Thymus (tissue), 11 donors: Measurements from ENCODE around the gene LSM4. TPM values are rescaled to one million over a fixed set of nuclear protein-coding genes. Genes with fewer than 3 reads are reported as not detected.
A peak's percentile ranks its signal among the peaks of the same experiment; 100 is the strongest.
"Not testable (repeated sequence)": the region's sequence is repeated elsewhere in the genome, so short reads cannot be mapped to it uniquely, and the experiment has no call there.

Experiments
- DNase-seq, 9 donors: peaks; one replicate each; pipeline ENCODE4 v3.0.0-alpha.2; 2013; ENCODE audit warnings: low spot score in 9 of 9, low read depth in 6 of 9, missing footprints in 1 of 9
- H3K27ac ChIP-seq, 2 donors: one replicate each; pipeline ENCODE4 v1.5.1; 2013; ENCODE audit warnings: control low read depth in 1 of 2, low read depth in 1 of 2, low read length in 1 of 2, mild to moderate bottlenecking in 1 of 2, moderate library complexity in 1 of 2
- H3K27me3 ChIP-seq, 2 donors: one replicate each; pipeline ENCODE4 v1.5.1; 2013; ENCODE audit warnings: low read length in 1 of 2; ENCODE audit not compliant: control insufficient read depth in 2 of 2, insufficient read depth in 1 of 2
- H3K36me3 ChIP-seq, 2 donors: one replicate each; pipeline ENCODE4 v1.5.1; 2013; ENCODE audit warnings: low read length in 1 of 2, mild to moderate bottlenecking in 1 of 2, moderate library complexity in 1 of 2; ENCODE audit not compliant: control insufficient read depth in 2 of 2, insufficient read depth in 2 of 2
- H3K4me1 ChIP-seq, 2 donors: one replicate each; pipeline ENCODE4 v1.5.1; 2013; ENCODE audit warnings: low read length in 2 of 2; ENCODE audit not compliant: control insufficient read depth in 2 of 2, insufficient read depth in 2 of 2
- H3K4me3 ChIP-seq, 2 donors: one replicate each; pipeline ENCODE4 v1.5.1; 2013; ENCODE audit warnings: low read length in 2 of 2, control low read depth in 1 of 2, mild to moderate bottlenecking in 1 of 2
- H3K9me3 ChIP-seq, 2 donors: one replicate each; pipeline ENCODE4 v1.5.1; 2013; ENCODE audit warnings: low read length in 1 of 2, mild to moderate bottlenecking in 1 of 2; ENCODE audit not compliant: control insufficient read depth in 2 of 2, insufficient read depth in 1 of 2
- WGBS: extraction: QIAGEN DNeasy Blood & Tissue Kit; methylation state at CpG from one replicate; pipeline ENCODE4 v1.1.7; 2013; 5-methylcytosine and 5-hydroxymethylcytosine counted together
- polyA plus RNA-seq: library from polyadenylated mRNA; stranded (reverse); fragments of 200-250 nt; gene quantifications from one replicate; pipeline ENCODE4 v1.2.3, GENCODE V29; 2013
- total RNA-seq: library from RNA; stranded (reverse); fragments of 120-200 nt; gene quantifications from one replicate; pipeline ENCODE4 v1.2.4, GENCODE V29; 2013
- donor health status: healthy.

LSM4 gene
- total and polyA plus RNA-seq, 2 donors, result 147 to 190 TPM

DNA sequence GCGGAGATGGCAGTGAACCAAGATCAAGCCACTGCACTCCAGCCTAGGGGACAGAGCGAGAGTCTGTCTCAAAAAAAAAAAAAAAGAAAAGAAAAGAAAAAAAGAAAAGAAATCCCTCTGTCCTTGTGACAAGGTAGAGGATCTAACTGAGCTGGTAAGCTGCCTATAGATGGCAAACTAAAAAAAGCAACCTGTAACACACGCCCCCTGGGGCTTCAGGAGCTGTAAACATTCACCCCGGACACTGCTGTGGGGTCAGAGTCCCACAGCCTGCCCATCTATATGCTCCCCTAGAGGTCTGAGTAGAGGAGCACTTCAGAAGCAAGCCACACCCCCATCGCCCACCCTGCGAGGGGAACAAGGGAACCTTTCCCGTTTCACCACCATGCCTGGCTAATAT lies 13.2 kb upstream of the LSM4 start:
- H3K4me1 ChIP-seq, result peaks cover 0 to 12% of the 10 kb centered on the region in 2 donors
- H3K27me3 ChIP-seq, result peaks cover 0 to 2% of the 10 kb centered on the region in 2 donors
- H3K4me3 ChIP-seq, result no peak overlapping the region
- no peak for DNase-seq
- no peaks in the 10 kb centered on the region for H3K36me3 ChIP-seq
- 87% methylated on average over 7 of the region's 7 CpGs for WGBS
- H3K27ac ChIP-seq, result no peak overlapping the region
- no peaks in the 10 kb centered on the region for H3K9me3 ChIP-seq

DNA sequence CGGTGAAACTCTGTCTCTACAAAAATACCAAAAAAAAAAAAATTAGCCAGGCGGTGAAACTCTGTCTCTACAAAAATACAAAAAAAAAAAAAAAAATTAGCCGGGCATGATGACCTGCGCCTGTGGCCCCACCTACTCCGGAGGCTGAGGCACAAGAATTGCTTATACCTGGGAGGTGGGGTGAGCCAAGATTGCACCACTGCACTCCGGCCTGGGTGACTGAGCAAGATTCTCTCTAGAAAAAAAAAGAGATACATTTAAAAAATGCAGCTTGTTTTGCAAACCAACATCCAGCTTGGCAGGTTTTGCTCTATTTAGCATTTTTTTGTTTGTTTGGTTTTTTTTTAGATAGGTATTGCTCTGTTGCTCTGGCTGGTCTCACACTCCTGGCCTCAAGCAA lies 10.8 kb upstream of the LSM4 start:
- Histone ChIP-seq H3K27ac (no peak overlapping the region), H3K9me3 (no peaks in the 10 kb centered on the region)
- 97% methylated on average over 6 of the region's 6 CpGs for WGBS

DNA sequence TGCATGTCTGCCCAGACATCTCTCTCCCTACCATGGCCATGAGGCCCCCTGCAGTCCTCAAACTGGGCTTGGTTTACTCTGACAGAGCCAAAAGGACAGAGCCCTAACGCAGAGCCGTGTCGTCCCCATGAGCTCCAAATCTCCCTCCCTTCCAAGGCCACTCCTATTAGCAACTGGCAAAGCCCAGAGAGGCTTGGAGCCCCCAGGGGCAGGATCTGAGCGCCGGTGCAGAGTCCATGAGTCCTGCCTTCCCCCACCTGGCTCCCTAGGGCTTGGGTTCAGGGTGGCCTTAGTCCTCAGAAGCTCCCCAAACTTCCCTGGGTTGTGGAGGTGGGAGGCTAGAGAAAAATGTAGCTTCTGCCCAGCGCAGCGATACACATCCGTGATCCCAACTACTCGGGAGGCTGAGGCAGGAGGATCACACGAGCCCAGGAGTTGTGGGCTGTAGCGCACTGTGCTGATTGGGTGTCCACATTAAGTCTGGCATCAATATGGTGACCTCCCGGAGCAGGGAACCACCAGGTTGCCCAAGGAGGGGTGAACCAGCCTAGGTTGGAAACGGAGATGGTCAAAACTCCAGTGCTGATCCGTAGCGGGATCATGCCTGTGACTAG lies 10.1 kb upstream of the LSM4 start:
- H3K27me3 ChIP-seq, result peaks cover 0 to 2% of the 10 kb centered on the region in 2 donors
- no peak overlapping the region for H3K4me3 ChIP-seq
- 96% methylated on average over 15 of the region's 15 CpGs for WGBS
- H3K27ac ChIP-seq, result no peak overlapping the region
- no peaks in the 10 kb centered on the region for H3K36me3 ChIP-seq
- H3K9me3 ChIP-seq, result no peaks in the 10 kb centered on the region
- H3K4me1 ChIP-seq, result peaks cover 4 to 13% of the 10 kb centered on the region in 2 donors
- no peak for DNase-seq

More for the DNA sequence above, 10.8 kb upstream of the LSM4 start:
- Histone ChIP-seq H3K36me3 (no peaks in the 10 kb centered on the region), H3K27me3 (peaks cover 0 to 2% of the 10 kb centered on the region in 2 donors), H3K4me3 (no peak overlapping the region), H3K4me1 (peaks cover 3 to 6% of the 10 kb centered on the region in 2 donors)
- DNase-seq, result no peak

GRCh38 chr19:18330868-18331267 lies 8.0 kb upstream of the LSM4 start:
- Histone ChIP-seq H3K9me3 (peaks cover 0 to 3% of the 10 kb centered on the region in 2 donors), H3K4me3 (no peak overlapping the region), H3K27me3 (peaks cover 0 to 2% of the 10 kb centered on the region in 2 donors), H3K27ac (no peak overlapping the region), H3K36me3 (no peaks in the 10 kb centered on the region), H3K4me1 (peaks cover 4 to 14% of the 10 kb centered on the region in 2 donors)
- WGBS, result 94% methylated on average over 9 of the region's 9 CpGs
- DNase-seq, result no peak

- Histone ChIP-seq H3K4me1 (peaks cover 4 to 18% of the 10 kb centered on the region in 2 donors), H3K4me3 (peak overlapping the region; percentile 0 to 37), H3K9me3 (peaks cover 0 to 3% of the 10 kb centered on the region in 2 donors), H3K27ac (peak overlapping the region in 1 of 2 donors; percentile 59), H3K36me3 (no peaks in the 10 kb centered on the region), H3K27me3 (peaks cover 0 to 2% of the 10 kb centered on the region in 2 donors)
- no peak for DNase-seq
- 96% methylated on average over 6 of the region's 6 CpGs for WGBS
These were observed 6.1 kb upstream of the LSM4 start for GRCh38 chr19:18329035-18329376.

DNA sequence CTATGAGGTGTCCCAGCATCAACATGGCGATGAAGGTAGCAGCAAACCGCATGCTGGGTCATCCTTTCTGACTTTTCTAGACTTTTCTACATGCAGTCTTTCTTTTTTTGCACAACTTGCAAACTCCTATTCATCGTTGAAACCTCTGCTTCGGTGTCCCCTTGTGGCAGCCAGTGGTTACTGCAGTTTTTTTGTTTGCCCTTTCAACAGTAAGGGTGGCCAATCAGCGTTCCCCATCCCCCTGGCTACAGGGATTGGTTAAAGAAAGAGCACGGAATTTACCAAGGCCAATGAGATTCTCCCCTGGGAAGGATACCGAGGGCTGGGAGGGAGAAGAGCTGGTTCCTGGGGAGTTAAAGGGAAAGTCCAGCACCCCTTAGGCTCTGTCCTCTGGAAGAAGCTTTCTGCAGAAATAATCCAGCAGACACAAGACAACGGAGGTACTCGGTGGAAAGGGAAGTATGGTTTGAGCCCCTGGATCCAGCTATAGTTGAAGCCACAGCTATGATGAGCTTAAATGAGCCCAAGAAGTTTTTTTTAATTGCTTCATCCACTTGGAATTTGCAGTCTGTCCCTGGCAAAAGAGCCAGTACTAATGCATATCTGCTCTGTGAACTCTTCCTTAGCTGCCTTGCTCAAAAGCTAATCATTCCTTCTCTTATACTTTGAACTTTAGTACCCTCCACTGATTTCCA lies 5.6 kb upstream of the LSM4 start:
- peaks cover 0 to 3% of the 10 kb centered on the region in 2 donors for H3K9me3 ChIP-seq
- peak overlapping the region in 1 of 2 donors; percentile 71 for H3K27ac ChIP-seq
- H3K4me3 ChIP-seq, result peak overlapping the region; percentile 0 to 37
- 2% methylated on average over 9 of the region's 9 CpGs for WGBS
- peak; percentile 79 to 96 (median 91) for DNase-seq
- peaks cover 8 to 23% of the 10 kb centered on the region in 2 donors for H3K4me1 ChIP-seq
- no peaks in the 10 kb centered on the region for H3K36me3 ChIP-seq
- peaks cover 0 to 2% of the 10 kb centered on the region in 2 donors for H3K27me3 ChIP-seq

- no peaks in the 10 kb centered on the region for H3K27me3 ChIP-seq
- H3K27ac ChIP-seq, result no peak overlapping the region
- H3K9me3 ChIP-seq, result peaks cover 0 to 3% of the 10 kb centered on the region in 2 donors
- H3K4me3 ChIP-seq, result no peak overlapping the region
- H3K36me3 ChIP-seq, result no peaks in the 10 kb centered on the region
- WGBS, result 96% methylated on average over 5 of the region's 5 CpGs
- no peak for DNase-seq
- H3K4me1 ChIP-seq, result peaks cover 17 to 36% of the 10 kb centered on the region in 2 donors
These were observed 3.9 kb upstream of the LSM4 start for GRCh38 chr19:18326772-18327171.

- Histone ChIP-seq H3K36me3 (peaks cover 3 to 15% of the 10 kb centered on the region in 2 donors), H3K4me1 (peaks cover 23 to 60% of the 10 kb centered on the region in 2 donors)
- not testable (repeated sequence) for H3K27ac ChIP-seq, H3K4me3 ChIP-seq, H3K9me3 ChIP-seq, H3K27me3 ChIP-seq, DNase-seq
- WGBS, result 78% methylated on average over 6 of the region's 6 CpGs
These were observed 1.5 kb upstream of the LSM4 start for GRCh38 chr19:18324373-18324731.

GRCh38 chr19:18322318-18322758 lies 538 bp downstream of the LSM4 start:
- Histone ChIP-seq H3K27me3 (no peaks in the 10 kb centered on the region), H3K9me3 (peaks cover 0 to 3% of the 10 kb centered on the region in 2 donors), H3K4me3 (peak overlapping the region; percentile 94 to 97), H3K36me3 (peaks cover 3 to 15% of the 10 kb centered on the region in 2 donors), H3K27ac (peak overlapping the region; percentile 92 to 96), H3K4me1 (peaks cover 32 to 65% of the 10 kb centered on the region in 2 donors)
- DNase-seq, result peak in 4 of 9 donors; percentile 39 to 70 (median 50)
- WGBS, result 3% methylated on average over 7 of the region's 7 CpGs
